ENCODE measurements around the gene ELL2.
A peak's percentile ranks its signal among the peaks of the same experiment; 100 is the strongest.

The ELL2 gene

DNA sequence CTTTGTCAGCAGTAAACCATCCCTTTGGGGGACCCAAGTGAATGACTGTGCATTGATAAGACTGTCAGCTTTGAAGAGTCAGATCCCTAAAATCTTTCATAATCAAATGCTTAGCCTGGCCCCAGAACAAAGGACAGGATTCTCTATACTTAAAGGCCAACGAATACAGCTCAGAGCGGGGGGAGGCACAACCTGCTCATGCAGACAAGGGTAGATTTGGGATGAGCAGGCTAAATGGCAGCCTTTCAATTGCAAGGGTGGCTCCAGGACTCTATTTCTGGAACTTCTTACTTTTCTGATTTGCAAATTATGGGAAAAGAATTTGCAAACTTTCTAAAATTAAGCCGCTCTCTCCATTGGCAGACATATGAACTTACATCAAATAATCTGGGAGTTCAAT is 66.4 kb downstream of the ELL2 start:
- no peak for DNase-seq (ENCODE audit: low read depth)
- H3K4me3 ChIP-seq (ENCODE audit: control insufficient read depth, low read depth, low read length), result no peak overlapping the region
- TF ChIP-seq, protein P1, sequence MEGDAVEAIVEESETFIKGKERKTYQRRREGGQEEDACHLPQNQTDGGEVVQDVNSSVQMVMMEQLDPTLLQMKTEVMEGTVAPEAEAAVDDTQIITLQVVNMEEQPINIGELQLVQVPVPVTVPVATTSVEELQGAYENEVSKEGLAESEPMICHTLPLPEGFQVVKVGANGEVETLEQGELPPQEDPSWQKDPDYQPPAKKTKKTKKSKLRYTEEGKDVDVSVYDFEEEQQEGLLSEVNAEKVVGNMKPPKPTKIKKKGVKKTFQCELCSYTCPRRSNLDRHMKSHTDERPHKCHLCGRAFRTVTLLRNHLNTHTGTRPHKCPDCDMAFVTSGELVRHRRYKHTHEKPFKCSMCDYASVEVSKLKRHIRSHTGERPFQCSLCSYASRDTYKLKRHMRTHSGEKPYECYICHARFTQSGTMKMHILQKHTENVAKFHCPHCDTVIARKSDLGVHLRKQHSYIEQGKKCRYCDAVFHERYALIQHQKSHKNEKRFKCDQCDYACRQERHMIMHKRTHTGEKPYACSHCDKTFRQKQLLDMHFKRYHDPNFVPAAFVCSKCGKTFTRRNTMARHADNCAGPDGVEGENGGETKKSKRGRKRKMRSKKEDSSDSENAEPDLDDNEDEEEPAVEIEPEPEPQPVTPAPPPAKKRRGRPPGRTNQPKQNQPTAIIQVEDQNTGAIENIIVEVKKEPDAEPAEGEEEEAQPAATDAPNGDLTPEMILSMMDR (IDR thresholded peaks at IDR 0.05; ENCODE audit: control insufficient read depth, insufficient read depth, low read depth, low read length, missing control alignments), result no peak

DNA sequence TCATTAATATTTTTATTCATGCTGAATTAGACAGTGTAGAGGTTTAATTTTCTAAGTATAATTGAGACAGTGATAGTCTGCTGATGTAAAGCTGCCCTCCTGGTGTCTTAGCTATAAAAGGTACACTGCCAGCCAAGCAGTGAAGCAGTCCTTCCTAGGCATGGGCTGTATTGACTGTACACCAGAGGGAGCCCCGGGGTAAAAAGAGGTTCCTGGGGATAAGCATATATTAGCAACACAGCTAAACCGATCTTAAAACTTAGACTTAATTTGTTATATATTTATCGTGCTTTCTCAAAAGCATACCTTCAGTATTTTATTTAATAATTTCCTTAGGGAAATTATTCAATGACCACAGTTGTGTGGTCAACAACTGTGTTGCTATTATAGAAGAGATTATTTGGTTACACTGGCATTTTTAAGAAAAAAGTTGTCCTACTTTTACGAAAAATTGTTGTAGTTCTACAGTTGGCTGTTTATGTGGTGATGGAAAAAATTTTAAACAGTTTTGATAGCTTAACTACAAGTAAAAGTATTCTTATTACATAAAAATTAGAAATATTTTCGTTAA is 68.8 kb downstream of the ELL2 start:
- TF ChIP-seq, protein P1 (IDR thresholded peaks at IDR 0.05; ENCODE audit: control insufficient read depth, insufficient read depth, low read depth, low read length, missing control alignments), result peak; percentile 58
- H3K4me3 ChIP-seq (ENCODE audit: control insufficient read depth, low read depth, low read length), result no peak overlapping the region
- no peak for DNase-seq (ENCODE audit: low read depth)

DNA sequence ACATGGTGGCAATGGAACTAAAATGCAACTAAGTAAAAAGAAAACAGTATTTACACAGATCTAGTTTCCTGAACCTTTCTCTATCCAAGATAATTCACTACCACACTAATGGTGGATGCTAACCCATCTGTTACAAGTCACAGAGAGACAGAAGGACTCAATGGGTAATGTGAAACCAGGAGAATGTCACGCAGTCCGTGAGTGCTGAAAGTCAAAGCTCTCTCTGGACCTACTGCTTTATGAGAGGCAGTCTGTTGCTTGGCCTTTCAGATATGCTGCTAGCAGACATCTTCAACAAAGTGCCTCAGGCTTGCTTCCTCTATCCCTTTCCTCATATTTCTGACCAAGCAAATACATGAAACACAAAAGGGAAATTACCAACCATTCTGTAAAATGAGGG is 70.2 kb downstream of the ELL2 start:
- DNase-seq (ENCODE audit: low read depth), result no peak
- TF ChIP-seq, protein P1 (IDR thresholded peaks at IDR 0.05; ENCODE audit: control insufficient read depth, insufficient read depth, low read depth, low read length, missing control alignments), result no peak
- H3K4me3 ChIP-seq (ENCODE audit: control insufficient read depth, low read depth, low read length), result no peak overlapping the region

DNA sequence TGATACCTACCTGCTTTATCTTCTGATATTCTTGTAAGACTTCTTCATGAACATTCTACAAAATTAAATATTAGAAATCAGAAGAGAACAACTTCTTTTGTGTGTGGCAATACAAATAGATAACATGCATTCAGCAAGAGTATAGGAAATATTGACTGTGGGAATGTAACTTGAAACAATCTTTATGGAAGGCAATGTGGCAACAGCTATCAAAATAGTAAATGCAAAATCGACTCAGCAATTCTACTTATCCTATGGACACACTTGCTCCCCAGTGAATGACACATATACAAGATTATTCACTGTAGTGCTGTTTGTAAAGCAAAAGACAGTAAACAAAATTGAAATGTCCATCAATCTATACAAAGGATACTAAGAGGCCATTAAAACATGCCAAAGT is 72.6 kb downstream of the ELL2 start:
- DNase-seq (ENCODE audit: low read depth), result no peak
- no peak overlapping the region for H3K4me3 ChIP-seq (ENCODE audit: control insufficient read depth, low read depth, low read length)
- TF ChIP-seq, protein P1 (IDR thresholded peaks at IDR 0.05; ENCODE audit: control insufficient read depth, insufficient read depth, low read depth, low read length, missing control alignments), result no peak

DNA sequence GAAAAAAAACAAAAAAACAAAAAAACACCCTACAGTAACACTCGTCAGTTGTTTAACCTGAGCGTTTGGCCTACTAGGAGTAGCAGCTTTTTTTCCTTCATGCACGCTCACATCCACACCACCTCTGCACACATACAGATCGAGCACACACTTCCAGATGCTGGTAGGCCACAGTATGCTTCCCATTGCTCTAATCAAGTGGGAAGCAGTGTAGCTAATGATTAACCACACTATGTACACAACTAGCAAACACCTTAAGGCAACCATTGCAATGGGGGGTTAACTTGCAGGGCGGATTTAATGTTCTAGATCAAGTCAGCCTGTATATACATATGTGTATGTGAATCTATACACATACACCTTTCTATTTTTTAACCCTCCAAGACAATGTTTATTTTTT is 73.7 kb downstream of the ELL2 start:
- H3K4me3 ChIP-seq (ENCODE audit: control insufficient read depth, low read depth, low read length), result no peak overlapping the region
- TF ChIP-seq, protein P1 (IDR thresholded peaks at IDR 0.05; ENCODE audit: control insufficient read depth, insufficient read depth, low read depth, low read length, missing control alignments), result no peak
- DNase-seq (ENCODE audit: low read depth), result no peak

DNA sequence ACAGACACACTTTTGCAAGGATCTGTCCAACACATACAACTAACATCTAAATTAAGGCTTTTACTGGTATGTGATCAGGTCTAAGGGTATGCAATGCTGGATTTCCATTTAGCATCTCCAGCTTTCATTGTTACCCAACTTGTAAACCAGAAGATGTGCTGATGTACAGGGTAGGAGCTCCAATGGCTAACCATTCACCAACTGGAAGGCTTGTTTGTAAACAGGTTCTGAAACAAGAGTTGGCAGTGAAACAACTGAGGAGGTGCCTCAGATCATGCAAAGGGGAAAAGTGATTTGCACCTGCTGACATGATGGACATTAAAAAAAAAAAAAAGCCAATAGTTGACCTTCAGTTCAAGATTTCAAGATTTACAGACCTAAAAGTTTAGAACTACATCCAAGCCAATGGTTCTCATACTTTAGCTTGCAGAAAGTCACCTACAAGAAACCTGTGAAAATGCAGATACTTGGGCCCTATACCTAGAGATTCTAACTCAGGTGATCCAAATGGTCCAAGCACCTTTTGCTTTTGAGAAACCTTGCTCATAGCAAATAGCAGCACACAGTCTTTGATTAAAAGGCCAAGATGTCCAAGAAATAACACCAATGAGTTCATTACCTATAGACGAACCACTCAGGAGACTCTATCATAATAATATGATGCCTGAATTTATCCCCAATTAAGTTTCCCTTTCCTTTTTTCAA is 75.2 kb downstream of the ELL2 start:
- DNase-seq (ENCODE audit: low read depth), result no peak
- TF ChIP-seq, protein P1 (IDR thresholded peaks at IDR 0.05; ENCODE audit: control insufficient read depth, insufficient read depth, low read depth, low read length, missing control alignments), result no peak
- H3K4me3 ChIP-seq (ENCODE audit: control insufficient read depth, low read depth, low read length), result no peak overlapping the region

Measured in AG09309 (cell line).